H1 (cell line): ENCODE measurements around the gene ZNF512B. TPM values are rescaled to one million over a fixed set of nuclear protein-coding genes. Genes with fewer than 3 reads are reported as not detected.

Source experiments
- BCL11A ChIP-seq, 2 experiments: IDR thresholded peaks; one replicate each; pipeline ENCODE4 v1.6.1; 2011; ENCODE audit warnings: low read depth in 2 of 2, low read length in 2 of 2, mild to moderate bottlenecking in 2 of 2
- BRCA1 ChIP-seq: IDR thresholded peaks from 2 replicates; pipeline ENCODE4 v1.6.1; 2012; ENCODE audit warnings: low read depth, low read length, improper control_type of control experiment
- CHD2 ChIP-seq: IDR thresholded peaks from 2 replicates; pipeline ENCODE4 v1.6.1; 2012; ENCODE audit warnings: low read length, improper control_type of control experiment
- CREB1 ChIP-seq: IDR thresholded peaks from 2 replicates; pipeline ENCODE4 v1.6.1; 2012; ENCODE audit warnings: inconsistent platforms
- JUND ChIP-seq: IDR thresholded peaks from 2 replicates; pipeline ENCODE4 v1.6.1; 2011; ENCODE audit warnings: mild to moderate bottlenecking, improper control_type of control experiment, low read length
- KDM5A ChIP-seq: fragments of 200-600 bp; IDR thresholded peaks from 2 replicates; pipeline ENCODE4 v1.7.1; 2012; ENCODE audit warnings: mild to moderate bottlenecking, low read length, inconsistent platforms, mixed read lengths
- PHF8 ChIP-seq: fragments of 200-600 bp; sonication (generic); conservative IDR thresholded peaks from 2 replicates; pipeline ENCODE4 v1.7.1; 2012; ENCODE audit warnings: low read depth, mild to moderate bottlenecking, inconsistent platforms, low read length, moderate library complexity
- POLR2A ChIP-seq, 2 experiments: IDR thresholded peaks; 1 replicate in 1 of 2; 2 replicates in 1 of 2; pipeline ENCODE4 v1.6.1; 2011; ENCODE audit warnings: low read depth in 2 of 2, low read length in 2 of 2, mild to moderate bottlenecking in 2 of 2; ENCODE audit errors: control extremely low read depth in 1 of 2
- SP2 ChIP-seq: IDR thresholded peaks from 2 replicates; pipeline ENCODE4 v1.6.1; 2012; ENCODE audit warnings: mild to moderate bottlenecking, low read length, inconsistent platforms
- TAF1 ChIP-seq: IDR thresholded peaks from 2 replicates; pipeline ENCODE4 v1.6.1; 2011; ENCODE audit warnings: mild to moderate bottlenecking, low read depth, low read length
- ZNF274 ChIP-seq: IDR thresholded peaks from 2 replicates; pipeline ENCODE4 v1.7.0; 2012; ENCODE audit warnings: low read length, borderline replicate concordance; ENCODE audit errors: extremely low read depth
- polyA plus RNA-seq, 7 experiments: library from polyadenylated mRNA; depleted of rRNA in 3 of 7; stranded (reverse) in 5 of 7; unstranded in 2 of 7; fragments of >200 nt in 5 of 7; fragments of 200-250 nt in 2 of 7; gene quantifications; 1 replicate in 5 of 7; 2 replicates in 1 of 7; 4 replicates in 1 of 7; pipeline versions ENCODE4 v1.2.1 to v1.2.3, GENCODE V29; 2011 to 2013; ENCODE audit warnings: missing spikeins in 2 of 7, mixed read lengths in 2 of 7
- total RNA-seq: library from RNA; stranded (reverse); fragmentation: NEBNext Ultra II Directional; extraction: Animal tissue kit (Norgen Biotek cat#: 25700); gene quantifications from 2 replicates; pipeline ENCODE4 v1.2.1, GENCODE V29; 2021
- TF ChIP-seq, protein P1 (sequence below): IDR thresholded peaks from 2 replicates; pipeline ENCODE4 v1.6.1; 2012; ENCODE audit warnings: inconsistent platforms

Gene ZNF512B
- total and polyA plus RNA-seq, 2 of the 8 experiments (the other 6 are each of a cell fraction or from before 2014, with no cell fraction given): 7.3 to 26.6 TPM

DNA sequence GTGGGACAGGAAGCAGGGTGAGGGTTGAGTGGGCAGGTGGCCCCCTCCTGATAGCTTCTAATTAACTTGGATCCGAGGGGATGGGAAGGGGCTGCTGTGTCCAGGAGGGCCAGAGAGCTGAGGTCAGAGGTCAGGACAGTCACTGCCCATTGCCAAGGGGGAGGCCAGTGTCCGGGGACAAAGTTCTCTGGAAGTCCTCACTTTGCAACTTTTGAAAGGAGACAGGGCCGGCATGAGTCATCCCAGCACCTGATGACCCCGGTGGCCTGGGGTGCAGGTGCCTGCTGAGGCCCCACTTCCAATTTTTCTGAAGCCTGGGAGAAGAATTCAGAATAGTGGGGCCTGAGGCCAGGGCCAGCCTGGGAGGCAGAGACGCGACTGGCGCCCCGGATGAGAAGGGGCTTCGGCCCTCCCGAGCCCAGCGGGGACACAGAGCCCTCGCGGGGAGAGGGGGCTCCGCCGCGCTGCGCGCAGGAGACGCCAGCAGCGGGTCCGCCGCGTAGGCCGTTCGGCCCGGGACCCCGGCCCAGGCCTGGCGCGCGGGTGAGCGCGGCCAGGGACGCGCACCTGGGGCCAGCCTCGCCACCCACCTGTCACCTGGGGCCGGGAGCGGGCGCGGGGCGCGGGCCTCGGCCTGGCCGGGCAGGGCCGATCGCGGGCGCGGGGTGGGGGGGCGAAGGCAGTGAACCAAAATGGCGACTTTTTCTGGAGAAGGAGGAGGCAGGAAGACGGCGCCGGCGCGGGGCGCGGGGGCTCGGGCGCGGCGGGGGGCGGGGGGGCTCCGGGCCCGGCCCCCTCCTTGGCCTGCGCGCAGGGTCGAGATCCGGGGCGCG, 586 bp downstream of the ZNF512B start (continued):
- TF ChIP-seq TAF1 (no peak), SP2 (no peak), PHF8 (peak; percentile 31; the same call in 1 of the 2 replicates), POLR2A (IDR thresholded peaks at IDR 0.05; ENCODE audit: control extremely low read depth in 1 of 2, low read depth in 2 of 2, low read length in 2 of 2) (0 out of 3 replicates have a peak, but pooled peaks of 1 of the 2 experiments have one; percentile 9), CHD2 (no peak), BRCA1 (no peak), CREB1 (no peak), JUND (peak; percentile 52; the same call in 1 of the 2 replicates), ZNF274 (no peak), BCL11A (IDR thresholded peaks at IDR 0.05; ENCODE audit: low read depth in 2 of 2, low read length in 2 of 2) (no peak), KDM5A (no peak)
- TF ChIP-seq, protein P1, sequence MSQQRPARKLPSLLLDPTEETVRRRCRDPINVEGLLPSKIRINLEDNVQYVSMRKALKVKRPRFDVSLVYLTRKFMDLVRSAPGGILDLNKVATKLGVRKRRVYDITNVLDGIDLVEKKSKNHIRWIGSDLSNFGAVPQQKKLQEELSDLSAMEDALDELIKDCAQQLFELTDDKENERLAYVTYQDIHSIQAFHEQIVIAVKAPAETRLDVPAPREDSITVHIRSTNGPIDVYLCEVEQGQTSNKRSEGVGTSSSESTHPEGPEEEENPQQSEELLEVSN: no peak
